ENCODE results near the gene EGFL8.

GRCh38 chr6:32115623-32116022 lies 48.8 kb upstream of the EGFL8 start:
- TF ChIP-seq CTCF (IDR thresholded peaks at IDR 0.05) (no peak), POLR2AphosphoS5 (IDR thresholded peaks at IDR 0.05) (no peak)

Data from prostate gland (tissue), 2 donors.